ENCODE results near the gene ITPR2.
"Not testable (repeated sequence)": the region's sequence is repeated elsewhere in the genome, so short reads cannot be mapped to it uniquely, and the experiment has no call there.

Gene ITPR2

DNA sequence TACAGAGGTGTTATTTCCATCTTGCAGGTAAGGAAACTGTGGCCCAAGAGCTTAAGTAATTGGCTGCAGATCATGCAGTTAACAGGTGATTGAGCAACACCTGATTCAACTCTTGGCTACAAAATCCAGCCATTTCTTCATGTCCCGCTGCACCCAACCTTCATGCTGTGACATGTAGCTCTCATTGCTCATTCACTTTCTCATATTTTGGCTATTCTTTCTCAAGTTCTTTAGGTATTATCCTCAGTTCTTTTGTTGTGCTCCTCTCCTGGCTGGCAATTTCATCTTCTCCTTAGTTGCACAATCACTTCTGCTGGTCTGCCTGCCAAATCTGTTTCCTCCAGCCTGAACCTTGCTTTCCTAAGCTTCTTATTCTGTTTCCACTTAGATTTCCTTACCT lies 336.8 kb downstream of the ITPR2 start:
- no peak for DNase-seq

DNA sequence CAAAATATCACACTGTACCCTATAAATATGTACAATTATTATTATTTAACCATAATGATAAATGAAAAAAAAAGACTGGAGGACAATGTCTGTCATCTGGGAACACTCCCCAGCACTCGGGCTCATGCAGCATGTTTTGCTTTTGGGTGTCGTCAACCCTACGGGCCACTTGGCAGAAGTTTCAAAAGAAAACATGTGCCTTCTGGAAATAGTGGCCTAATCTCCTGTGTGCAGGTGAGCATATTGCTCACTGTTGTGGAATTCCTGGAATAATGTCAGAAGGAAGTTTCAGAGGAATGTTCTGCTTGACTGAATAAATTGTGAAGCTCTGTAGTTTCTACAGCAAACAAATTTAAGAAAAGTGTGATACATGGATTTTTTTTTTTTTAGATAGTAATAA lies 339.3 kb downstream of the ITPR2 start:
- no peak for DNase-seq

DNA sequence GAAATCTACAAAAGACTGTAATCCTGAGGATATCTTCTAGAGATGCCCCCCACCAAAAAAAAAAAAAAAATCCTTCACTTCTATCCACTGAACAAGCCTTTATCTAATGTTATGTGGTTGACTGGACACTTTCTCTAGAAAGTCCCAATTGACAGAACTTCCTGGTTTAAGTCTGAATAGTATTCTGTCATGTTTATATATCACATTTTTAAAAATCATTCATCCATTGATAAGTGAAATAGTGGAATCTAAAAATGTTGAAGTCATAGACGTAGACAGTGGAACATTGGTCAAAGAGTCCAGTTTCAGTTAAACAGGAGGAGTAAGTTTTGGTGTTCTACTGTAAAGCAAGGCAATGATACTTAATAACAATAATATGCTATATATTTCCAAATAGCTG lies 340.6 kb downstream of the ITPR2 start:
- DNase-seq = no peak

DNA sequence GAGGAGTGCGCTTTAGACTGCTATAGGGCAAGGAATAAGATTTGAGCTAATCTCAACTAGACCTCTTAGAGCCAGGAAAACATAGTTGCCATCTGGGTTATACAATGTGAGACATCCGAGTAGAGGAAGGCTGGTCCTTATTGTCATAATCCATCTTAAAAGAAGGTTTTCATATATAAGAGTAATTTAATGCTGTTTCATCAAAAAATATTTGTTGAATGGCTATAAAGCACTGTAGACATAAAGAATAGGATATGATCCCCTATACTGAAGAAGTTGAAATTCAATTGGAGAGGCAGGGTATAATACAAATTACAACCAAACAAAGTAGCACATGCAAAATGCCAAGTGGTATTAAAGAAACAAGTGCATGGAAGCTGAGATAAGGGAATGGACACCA lies 343.1 kb downstream of the ITPR2 start:
- DNase-seq = no peak

DNA sequence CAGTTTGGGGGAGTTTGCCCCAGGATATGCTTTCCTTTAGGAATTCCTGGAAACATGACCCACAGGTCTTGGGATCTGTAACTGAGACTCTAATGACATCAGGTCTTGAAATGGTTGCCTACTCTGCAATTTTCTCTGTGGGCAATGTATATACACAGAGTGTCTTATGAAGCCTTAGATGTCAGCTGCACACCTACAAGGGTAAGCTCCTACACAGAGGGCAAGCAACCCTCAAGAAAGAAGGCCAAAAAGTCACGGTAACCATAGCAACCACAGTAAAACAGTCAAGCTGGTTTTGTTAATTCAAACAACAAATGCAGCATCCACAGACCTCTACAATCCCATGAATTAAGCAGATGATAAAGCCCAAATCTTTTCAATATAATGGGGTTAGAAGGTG lies 344.6 kb downstream of the ITPR2 start:
- no peak for DNase-seq

DNA sequence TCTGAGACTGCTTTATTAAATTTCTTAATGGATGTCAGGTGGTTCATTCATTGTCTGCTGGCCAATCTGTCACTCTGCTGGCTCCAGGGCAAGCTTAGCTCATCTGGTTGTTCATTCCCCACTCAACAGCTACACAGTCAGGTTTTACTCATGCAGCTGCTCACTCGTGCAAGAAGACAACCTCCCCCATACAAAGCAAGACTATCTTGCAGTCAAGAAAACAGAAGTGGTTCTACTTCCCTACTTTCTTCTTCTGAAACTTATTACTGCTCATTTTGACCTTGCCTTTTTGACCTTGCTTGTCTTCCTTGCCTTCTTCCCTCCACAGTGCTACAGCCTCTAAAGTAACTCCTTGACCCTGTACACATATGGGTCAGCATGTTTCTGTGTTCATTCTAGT lies 359.7 kb downstream of the ITPR2 start:
- DNase-seq = no peak

DNA sequence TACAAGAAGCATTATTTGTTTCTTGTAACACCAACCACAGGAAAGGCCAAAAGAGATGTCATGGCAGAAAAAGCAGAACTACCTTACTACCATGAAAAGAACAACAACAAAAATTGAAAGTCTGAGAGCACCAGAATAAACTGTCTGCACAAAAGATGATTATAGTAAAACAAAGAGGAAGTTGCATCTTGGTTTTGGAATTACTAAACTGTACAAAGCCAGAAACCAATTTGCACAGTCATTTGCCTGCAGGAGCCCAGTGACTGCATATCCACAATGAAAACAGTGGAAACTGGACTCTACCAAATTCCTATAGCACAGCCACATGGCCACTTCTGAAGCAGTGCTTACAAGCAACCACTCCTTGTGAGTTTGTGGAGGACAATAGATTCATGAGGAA lies 361.4 kb downstream of the ITPR2 start:
- DNase-seq = no peak

DNA sequence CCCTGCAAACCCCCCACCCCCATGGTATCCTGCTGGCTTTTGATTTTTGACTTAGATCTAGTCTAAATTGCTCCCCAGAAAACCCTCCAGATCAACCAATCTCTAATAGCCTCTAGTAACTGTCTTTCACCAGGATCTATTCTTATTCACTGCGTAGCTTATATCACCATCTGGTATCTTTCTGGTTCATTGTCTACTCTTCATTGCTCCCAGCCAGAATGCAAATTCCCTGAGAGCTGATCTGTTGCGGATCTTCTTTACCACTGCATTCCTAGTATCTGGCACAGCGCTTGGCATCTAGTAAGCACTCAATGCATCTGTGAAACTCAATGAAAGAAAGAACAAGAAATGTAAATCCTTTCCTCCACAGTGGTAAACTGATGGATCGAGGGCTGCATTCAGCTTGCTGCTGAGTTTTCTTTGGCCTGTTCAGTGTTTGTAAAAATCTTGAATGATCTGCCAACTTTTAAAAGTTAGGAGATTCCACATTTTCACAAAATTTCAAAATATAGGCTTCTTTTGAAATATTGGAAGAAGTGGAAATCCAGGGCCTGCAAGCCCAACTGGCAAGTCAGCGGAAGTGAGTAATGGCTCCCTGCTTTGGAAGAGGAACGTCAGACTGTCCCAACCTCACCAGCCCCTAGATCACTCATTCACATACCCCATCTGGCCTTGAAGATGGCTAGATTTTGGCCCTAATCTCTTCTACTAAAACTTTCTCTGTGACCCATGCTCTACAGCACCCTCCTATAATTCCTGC lies 363.4 kb downstream of the ITPR2 start:
- DNase-seq = no peak

DNA sequence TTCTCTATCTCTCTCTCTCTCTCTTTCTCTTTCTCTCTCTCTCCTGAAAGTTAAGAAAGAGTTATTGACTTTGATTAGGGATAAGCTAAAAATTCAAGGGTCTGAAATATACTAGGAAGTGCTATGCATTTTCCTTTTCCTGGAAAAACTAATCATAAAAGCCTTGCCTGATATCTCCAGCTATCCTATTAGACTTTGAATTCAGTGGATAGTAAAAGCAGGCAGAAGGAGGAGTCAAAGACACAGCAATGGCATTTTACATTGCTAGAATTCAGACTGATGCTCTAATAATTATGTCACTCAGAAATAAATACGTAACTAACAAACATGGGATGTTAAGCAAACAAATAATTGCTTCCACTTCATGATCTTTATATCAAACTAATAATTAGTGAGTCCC lies 365.6 kb downstream of the ITPR2 start:
- DNase-seq = no peak

DNA sequence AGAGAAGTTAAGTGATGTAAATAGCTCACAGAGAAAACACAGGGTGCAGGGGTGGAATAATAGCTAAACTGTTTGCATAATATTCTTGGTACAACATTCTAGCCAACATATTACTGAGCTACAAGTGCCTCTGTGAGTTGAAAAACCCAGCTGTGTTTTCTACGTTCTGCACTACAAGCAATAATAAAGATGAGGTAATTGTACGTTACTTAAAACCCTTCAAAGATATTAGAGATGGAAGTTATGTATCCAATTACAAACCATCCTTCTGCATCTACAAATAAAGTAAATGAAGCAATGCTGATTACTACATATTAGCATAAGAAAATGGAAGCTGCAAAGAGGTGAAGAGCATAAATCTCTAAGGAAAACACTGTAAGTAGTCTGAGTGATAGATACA lies 366.3 kb downstream of the ITPR2 start:
- no peak for DNase-seq

DNA sequence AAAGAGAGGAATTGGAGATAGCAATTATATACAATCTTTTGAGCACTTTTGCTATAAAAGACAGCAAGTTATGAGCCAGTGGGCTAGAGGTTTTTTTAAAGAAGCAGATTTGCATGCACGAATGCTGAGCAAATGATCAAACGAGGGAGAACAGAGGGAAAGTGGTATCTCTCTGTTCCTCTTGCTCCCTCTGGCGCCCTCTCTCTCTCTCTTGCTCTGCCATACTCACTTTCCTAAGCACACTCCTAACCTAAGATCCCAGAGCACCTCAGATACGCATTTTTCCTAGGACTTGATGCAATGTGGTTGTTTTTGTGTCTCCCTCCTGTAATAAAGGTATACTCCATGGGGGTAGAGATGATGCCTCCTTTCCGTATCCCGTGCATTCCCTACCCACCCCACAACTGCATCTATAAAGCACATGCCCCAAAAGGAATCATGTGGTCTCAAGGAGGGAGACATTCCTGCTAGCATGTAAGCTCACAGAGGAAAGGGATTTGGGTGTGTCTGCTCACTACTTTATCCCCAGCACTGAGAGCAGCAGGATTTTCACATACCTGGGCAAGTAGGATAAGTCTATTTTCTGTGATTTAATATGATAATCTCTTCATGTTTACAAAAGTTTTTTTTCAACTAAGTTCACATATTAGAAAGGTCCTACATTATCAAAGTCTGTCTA lies 367.4 kb downstream of the ITPR2 start:
- DNase-seq = no peak

DNA sequence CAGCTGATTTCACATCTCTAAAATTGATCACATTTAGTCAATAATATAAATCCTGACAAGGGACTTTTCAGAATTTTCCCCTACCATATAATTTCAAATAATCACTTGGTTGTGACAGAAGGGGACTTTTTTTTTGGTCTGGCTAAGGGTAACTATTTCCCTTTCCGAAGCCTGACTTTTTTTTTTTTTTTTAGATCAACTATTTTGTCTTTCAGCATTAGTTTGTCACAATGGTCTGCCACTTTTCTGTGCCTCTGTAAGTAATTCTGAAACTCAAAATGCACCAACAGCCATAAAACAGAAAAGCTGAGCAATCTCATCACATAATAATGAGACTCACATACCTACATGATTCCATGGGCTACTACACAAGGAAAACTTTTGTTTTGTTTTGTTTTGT lies 371.2 kb downstream of the ITPR2 start:
- no peak for DNase-seq

DNA sequence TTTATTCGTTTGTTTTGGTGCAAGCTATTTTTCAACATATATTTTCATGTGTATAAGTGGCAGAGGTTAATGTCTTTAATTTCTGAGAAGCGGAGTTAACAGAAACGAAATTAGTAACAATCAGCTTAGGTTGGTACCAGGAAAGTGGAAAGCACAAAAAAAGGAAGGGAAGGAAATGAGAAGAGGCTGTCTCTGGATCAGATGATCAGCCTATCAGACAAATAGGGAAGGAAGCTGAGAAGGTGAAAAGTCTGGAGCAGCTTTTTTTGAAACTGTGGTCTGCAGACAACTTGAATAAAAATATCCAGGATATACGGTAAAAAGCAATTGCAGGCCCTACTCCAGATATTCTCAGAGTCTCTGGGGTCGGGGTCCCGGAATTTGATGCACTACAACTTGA lies 372.6 kb downstream of the ITPR2 start:
- no peak for DNase-seq

DNA sequence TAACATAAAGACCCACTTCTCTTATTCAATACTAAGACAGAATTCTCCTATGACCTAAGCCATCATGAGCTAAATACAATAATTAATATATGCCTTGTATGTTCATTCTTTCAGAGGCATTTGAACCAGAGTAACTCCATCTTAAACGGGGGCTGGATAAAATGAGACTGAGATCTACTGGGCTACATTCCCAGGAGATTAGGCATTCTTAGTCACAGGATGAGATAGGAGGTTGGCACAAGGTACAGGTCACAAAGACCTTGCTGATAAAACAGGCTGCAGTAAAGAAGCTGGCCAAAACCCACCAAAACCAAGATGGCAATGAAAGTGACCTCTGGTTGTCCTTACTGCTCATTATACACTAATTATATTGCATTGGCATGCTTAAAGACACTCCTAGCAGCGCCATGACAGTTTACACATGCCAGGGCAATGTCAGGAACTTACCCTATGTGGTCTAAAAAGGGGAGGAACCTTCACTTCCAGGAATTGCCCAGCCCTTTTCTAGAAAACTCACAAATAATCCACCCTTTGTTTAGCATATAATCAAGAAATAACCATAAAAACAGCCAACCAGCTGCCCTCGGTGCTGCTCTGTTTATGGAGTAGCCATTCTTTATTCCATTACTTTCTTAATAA lies 376.9 kb downstream of the ITPR2 start:
- DNase-seq = no peak

DNA sequence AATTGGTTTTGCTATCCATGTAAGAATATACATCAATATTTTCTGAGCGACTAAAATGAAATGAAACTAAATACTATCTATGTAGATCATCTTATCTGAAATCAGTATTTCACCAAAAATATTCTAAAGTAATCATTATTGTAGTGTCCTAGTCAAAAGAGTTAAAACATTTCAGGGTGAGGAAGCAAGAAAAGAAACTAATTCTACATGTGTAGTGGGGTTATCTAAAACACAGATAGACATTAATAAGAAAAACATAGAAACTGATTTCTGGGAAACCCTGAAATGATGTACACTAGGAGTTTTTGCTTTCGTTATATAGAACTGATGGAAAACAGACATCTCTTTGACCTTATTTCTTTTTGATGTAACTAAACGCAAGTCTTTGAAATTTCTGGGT lies 379.7 kb downstream of the ITPR2 start:
- DNase-seq = no peak

DNA sequence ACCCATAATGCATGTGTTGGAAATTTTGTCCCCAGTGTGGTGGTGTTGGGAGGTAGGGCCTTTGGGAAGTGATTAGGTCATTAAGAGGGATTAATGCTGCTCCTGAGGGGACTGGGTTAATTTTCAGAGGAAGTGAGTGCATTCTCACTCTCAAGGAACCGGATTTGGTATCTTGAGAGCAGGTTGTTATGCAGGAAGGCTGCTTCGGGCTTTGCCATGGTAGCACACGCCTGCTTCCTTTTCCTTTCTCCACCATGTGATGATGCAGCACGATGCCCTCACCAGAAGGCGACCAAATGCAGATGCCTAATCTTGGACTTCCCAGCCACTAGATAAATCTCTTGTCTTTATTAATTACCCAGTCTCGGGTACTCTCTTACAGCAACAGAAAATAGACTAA lies 380.5 kb downstream of the ITPR2 start:
- DNase-seq = no peak

DNA sequence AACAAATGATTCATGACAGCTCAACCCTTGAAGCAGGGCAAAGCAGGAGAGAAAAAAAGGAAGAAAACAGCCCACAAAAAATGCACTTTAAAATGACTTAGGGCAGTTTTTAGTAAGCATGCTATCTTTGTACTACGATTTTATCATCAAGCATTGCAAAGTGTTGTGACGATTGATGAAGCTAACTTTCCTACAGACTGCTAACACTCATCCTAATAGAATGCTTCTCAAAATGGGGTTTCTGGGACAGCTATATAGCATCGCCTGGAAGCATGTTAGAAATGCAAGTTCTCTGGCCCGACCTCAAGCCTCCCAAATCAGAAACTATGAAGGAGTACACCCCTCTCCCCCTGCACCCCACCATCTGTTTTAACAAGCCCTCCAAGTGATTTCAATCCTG lies 381.2 kb downstream of the ITPR2 start:
- no peak for DNase-seq

DNA sequence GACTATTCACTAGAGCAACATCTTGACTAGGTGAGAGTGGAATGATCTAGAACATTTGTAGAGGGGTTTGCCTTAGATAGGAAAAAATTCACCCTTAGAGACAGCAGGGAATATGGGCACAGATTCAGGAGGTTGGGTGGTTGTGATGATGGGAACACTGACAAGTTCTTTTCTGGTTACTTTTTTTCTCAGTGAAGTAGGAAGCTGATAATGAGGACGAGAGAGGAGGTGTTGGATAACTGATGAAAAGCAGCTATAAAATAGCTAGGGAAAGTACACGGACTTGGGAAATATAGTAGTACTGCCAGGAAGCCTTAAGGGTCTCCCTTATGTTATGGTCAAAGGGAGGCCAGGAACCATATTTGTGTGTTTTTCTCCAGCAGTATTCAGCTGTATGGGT lies 387.1 kb downstream of the ITPR2 start:
- DNase-seq = no peak

DNA sequence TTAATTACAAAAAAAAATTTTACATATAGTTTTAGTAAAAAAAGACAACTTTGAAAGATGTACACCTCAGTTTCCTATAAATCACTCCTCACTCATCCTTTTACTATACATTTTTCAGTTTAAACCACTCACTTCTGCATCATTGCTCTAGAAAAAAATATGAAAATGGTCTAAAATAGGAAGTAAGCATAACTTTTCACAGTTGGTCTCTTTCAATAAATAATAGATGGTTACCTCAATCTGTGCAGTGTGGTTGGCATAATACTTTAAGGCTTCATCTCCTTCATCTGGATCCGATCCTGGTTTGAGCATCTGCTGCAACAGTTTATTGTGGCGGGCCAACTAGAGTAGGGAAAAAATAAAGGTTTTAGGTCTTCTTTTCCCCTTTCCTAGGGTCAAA lies 389.7 kb downstream of the ITPR2 start:
- no peak for DNase-seq

DNA sequence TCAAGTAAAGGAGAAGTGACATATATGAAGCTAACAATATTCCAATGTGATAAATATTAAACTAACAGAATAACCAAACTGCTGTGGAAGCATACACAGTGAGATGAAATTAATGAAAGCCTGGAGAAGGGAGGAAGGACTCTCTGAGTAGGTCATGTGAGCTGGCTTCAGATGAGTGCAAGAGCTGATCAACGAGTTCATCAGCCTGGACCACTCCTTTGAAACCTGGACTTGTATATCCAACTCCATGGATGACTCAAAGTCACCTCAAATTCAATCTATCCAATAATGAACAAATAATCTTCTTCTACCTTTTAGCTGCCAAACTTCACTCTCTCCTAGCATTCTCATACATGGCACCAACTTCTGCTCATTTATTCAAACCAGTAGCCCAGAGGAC lies 391.6 kb downstream of the ITPR2 start:
- DNase-seq = no peak

DNA sequence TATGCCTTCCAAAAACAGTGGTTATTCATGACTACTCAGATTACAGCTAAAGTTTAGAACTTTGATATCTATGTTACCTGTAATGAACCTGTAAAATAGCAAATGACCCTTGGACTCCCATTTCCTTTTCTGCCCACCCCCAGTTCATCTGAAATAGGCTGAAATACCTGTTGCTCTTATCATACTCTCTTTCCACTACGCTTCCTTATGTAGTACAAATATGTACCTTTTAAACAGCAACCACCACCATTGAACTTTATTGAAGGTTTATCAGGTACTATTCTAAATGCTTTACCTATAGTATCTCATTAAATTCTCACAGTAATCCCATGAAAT lies 398.0 kb downstream of the ITPR2 start:
- DNase-seq = no peak

DNA sequence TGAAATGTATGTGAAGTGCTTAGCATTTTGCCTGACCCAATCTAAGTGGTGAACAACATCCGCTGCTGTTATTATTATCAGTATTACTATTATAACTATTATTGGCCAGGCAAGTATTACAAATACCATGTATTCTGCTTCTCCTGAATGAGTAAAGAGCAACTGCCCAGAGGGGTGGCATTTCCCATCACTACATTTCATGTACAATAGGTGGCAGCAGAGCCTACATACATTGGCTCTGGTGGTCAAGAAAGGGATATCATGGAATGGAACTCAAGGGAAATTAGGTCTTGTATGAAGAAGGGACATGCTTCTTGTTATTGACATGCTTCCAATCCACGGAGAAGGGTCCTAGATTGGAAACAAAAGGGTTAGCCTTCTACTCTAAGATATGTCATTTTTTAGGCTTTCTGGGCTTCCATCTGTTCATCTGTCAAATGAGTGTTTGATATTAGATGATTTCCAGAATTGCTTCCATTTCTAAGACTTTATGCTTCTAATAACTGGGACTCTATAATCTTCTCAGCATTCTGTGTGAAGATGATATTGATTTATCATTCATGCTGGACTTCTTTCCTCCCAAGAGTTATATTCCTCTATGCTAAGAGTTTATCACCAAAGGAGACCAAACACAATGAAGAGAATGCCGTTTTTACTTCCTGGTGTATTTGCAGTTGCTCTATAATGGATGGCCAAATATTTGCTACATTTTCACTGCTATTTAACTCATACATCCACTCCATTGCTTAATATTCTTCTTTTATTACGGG lies 398.5 kb downstream of the ITPR2 start:
- no peak for DNase-seq

DNA sequence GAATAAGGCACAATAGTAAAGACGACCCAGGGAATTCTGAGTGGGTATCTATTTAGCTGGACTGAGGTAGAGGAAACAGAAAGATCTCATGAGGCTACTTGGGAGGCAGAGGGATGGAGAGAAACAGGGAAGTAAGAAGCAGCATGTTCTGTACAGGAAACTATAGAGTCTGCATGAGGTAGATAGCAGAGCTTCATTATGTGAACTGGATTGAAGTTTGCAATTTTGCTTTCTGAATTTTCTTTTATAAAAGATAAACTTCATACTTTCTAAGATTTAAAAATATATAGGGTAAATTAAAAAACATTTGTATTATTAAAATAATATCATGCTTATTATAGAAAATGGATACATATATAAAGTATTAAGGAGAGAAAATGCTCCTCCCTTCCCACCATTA lies 399.3 kb downstream of the ITPR2 start:
- not testable (repeated sequence) for DNase-seq

DNA sequence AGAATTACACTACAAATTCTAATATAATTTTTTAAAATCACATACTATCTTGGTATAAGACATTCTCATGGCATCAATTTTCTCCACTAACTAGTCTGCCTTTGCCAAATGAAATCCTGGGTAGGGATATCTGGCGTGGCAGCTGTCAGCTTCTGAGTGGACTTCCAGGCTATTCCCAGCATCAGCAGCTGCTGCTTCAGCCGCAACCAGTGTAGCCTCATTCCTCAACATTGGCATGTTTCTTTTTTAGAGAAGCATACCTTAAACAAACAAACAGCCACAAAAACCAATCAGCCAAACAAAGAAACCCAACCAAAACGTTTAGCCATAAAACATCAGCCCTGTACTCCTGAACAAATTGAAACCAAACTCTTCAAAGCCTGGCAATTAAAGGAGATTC lies 401.8 kb downstream of the ITPR2 start:
- no peak for DNase-seq
